Muscle of leg (tissue), 11 donors: ENCODE data around the gene KCNC1. TPM values are rescaled to one million over a fixed set of nuclear protein-coding genes. Genes with fewer than 3 reads are reported as not detected.

Experiments
- DNase-seq: peaks from one replicate; pipeline ENCODE4 v3.0.0; 2013
- H3K27ac ChIP-seq: one replicate; pipeline ENCODE4 v1.5.1; 2013; ENCODE audit warnings: mild to moderate bottlenecking, low read length, control low read depth
- H3K27me3 ChIP-seq: one replicate; pipeline ENCODE4 v1.6.1; 2013; ENCODE audit warnings: low read length; ENCODE audit not compliant: control insufficient read depth, insufficient read depth
- H3K36me3 ChIP-seq: one replicate; pipeline ENCODE4 v1.6.1; 2013; ENCODE audit warnings: low read length; ENCODE audit not compliant: control insufficient read depth, insufficient read depth
- H3K4me1 ChIP-seq: one replicate; pipeline ENCODE4 v1.6.1; 2013; ENCODE audit warnings: low read length; ENCODE audit not compliant: control insufficient read depth, insufficient read depth
- H3K4me3 ChIP-seq: one replicate; pipeline ENCODE4 v1.5.1; 2013; ENCODE audit warnings: low read length, control low read depth
- H3K9me3 ChIP-seq: replicated peaks from 2 replicates; pipeline ENCODE4 v1.6.1; 2013; ENCODE audit warnings: low read depth, low read length; ENCODE audit not compliant: control insufficient read depth
- WGBS: methylation state at CpG from one replicate; pipeline ENCODE4 v1.1.5; 2013; ENCODE audit warnings: missing lambda C conversion rate; ENCODE audit not compliant: insufficient coverage; 5-methylcytosine and 5-hydroxymethylcytosine counted together
- polyA plus RNA-seq, 8 donors: library from polyadenylated mRNA; unstranded; fragments of 120-200 nt; gene quantifications; one replicate each; pipeline versions ENCODE4 v1.2.1 to v1.2.3, GENCODE V29; 2013; ENCODE audit warnings: inconsistent platforms in 1 of 8, low replicate concordance in 1 of 8; ENCODE audit not compliant: insufficient read length in 8 of 8, insufficient read depth in 1 of 8
- total RNA-seq: library from RNA; stranded (reverse); fragments of 120-200 nt; gene quantifications from one replicate; pipeline ENCODE4 v1.2.4, GENCODE V29; 2013

The KCNC1 gene
- total and polyA plus RNA-seq, 9 donors: 0.18 to 2.1 (median 1.00) TPM

- H3K4me3 ChIP-seq: no peak overlapping the region
- H3K9me3 ChIP-seq: no peaks in the 10 kb centered on the region
- no peaks in the 10 kb centered on the region for H3K36me3 ChIP-seq
- no peaks in the 10 kb centered on the region for H3K4me1 ChIP-seq
- no peak for DNase-seq
- WGBS: 96% methylated on average over 37 of the region's 37 CpGs
- no peak overlapping the region for H3K27ac ChIP-seq
- H3K27me3 ChIP-seq: no peaks in the 10 kb centered on the region
Observed at GRCh38 chr11:17771841-17772401, 37.3 kb downstream of the KCNC1 start.

GRCh38 chr11:17772704-17773600 lies 38.4 kb downstream of the KCNC1 start:
- Histone ChIP-seq H3K27me3 (no peaks in the 10 kb centered on the region), H3K9me3 (no peaks in the 10 kb centered on the region), H3K27ac (no peak overlapping the region), H3K36me3 (no peaks in the 10 kb centered on the region), H3K4me3 (no peak overlapping the region), H3K4me1 (no peaks in the 10 kb centered on the region)
- no peak for DNase-seq
- 94% methylated on average over 21 of the region's 31 CpGs for WGBS

- Histone ChIP-seq H3K4me1 (no peaks in the 10 kb centered on the region), H3K36me3 (no peaks in the 10 kb centered on the region), H3K4me3 (no peak overlapping the region), H3K27ac (no peak overlapping the region), H3K9me3 (no peaks in the 10 kb centered on the region), H3K27me3 (no peaks in the 10 kb centered on the region)
- DNase-seq: no peak
- 100% methylated on average over 1 of the region's 6 CpGs for WGBS
Observed at GRCh38 chr11:17773674-17774073, 39.1 kb downstream of the KCNC1 start.

GRCh38 chr11:17774232-17775034 lies 39.9 kb downstream of the KCNC1 start:
- Histone ChIP-seq H3K36me3 (no peaks in the 10 kb centered on the region), H3K27me3 (no peaks in the 10 kb centered on the region), H3K4me1 (no peaks in the 10 kb centered on the region), H3K27ac (no peak overlapping the region), H3K9me3 (no peaks in the 10 kb centered on the region), H3K4me3 (no peak overlapping the region)
- 89% methylated on average over 11 of the region's 12 CpGs for WGBS
- no peak for DNase-seq

- Histone ChIP-seq H3K4me3 (no peak overlapping the region), H3K9me3 (no peaks in the 10 kb centered on the region), H3K27ac (no peak overlapping the region), H3K27me3 (no peaks in the 10 kb centered on the region), H3K36me3 (no peaks in the 10 kb centered on the region), H3K4me1 (no peaks in the 10 kb centered on the region)
- no CpG with 5 or more reads among the region's 3 CpGs for WGBS
- DNase-seq: no peak
Observed at GRCh38 chr11:17775035-17775348, 40.4 kb downstream of the KCNC1 start.

- no peak for DNase-seq
- no peak overlapping the region for H3K4me3 ChIP-seq
- no peaks in the 10 kb centered on the region for H3K36me3 ChIP-seq
- H3K4me1 ChIP-seq: no peaks in the 10 kb centered on the region
- H3K27ac ChIP-seq: no peak overlapping the region
- no peaks in the 10 kb centered on the region for H3K27me3 ChIP-seq
- no peaks in the 10 kb centered on the region for H3K9me3 ChIP-seq
- 62% methylated on average over 10 of the region's 18 CpGs for WGBS
Observed at GRCh38 chr11:17775507-17776211, 41.1 kb downstream of the KCNC1 start.

- Histone ChIP-seq H3K36me3 (no peaks in the 10 kb centered on the region), H3K27me3 (no peaks in the 10 kb centered on the region), H3K27ac (no peak overlapping the region), H3K4me3 (no peak overlapping the region), H3K4me1 (no peaks in the 10 kb centered on the region), H3K9me3 (no peaks in the 10 kb centered on the region)
- DNase-seq: no peak
- WGBS: 54% methylated on average over 11 of the region's 15 CpGs
Observed at GRCh38 chr11:17776212-17776875, 41.8 kb downstream of the KCNC1 start.

- 67% methylated on average over 13 of the region's 16 CpGs for WGBS
- H3K27ac ChIP-seq: no peak overlapping the region
- no peaks in the 10 kb centered on the region for H3K4me1 ChIP-seq
- H3K9me3 ChIP-seq: no peaks in the 10 kb centered on the region
- H3K36me3 ChIP-seq: no peaks in the 10 kb centered on the region
- no peaks in the 10 kb centered on the region for H3K27me3 ChIP-seq
- no peak overlapping the region for H3K4me3 ChIP-seq
- no peak for DNase-seq
Observed at GRCh38 chr11:17777086-17777737, 42.6 kb downstream of the KCNC1 start.

GRCh38 chr11:17777738-17778091 lies 43.1 kb downstream of the KCNC1 start:
- H3K36me3 ChIP-seq: no peaks in the 10 kb centered on the region
- H3K4me1 ChIP-seq: no peaks in the 10 kb centered on the region
- no peaks in the 10 kb centered on the region for H3K9me3 ChIP-seq
- no peaks in the 10 kb centered on the region for H3K27me3 ChIP-seq
- DNase-seq: no peak
- H3K27ac ChIP-seq: no peak overlapping the region
- H3K4me3 ChIP-seq: no peak overlapping the region
- 91% methylated on average over 8 of the region's 13 CpGs for WGBS
